HL-60 (cell line): ENCODE measurements around the gene TAF11L14.

Source experiments
- GABPA ChIP-seq: IDR thresholded peaks from 2 replicates; pipeline ENCODE4 v1.6.1; 2012; ENCODE audit warnings: low read depth
- POLR2AphosphoS5 ChIP-seq: IDR thresholded peaks from 2 replicates; pipeline ENCODE4 v1.6.1; 2012; ENCODE audit warnings: low read depth
- TF ChIP-seq, protein P1 (sequence below): IDR thresholded peaks from one replicate; pipeline ENCODE4 v1.5.1; 2011; ENCODE audit warnings: low read length, control low read depth, inconsistent platforms; ENCODE audit not compliant: insufficient read depth
- TF ChIP-seq, protein P2 (sequence below): IDR thresholded peaks from 2 replicates; pipeline ENCODE4 v1.6.1; 2012; ENCODE audit warnings: low read depth; ENCODE audit not compliant: insufficient replicate concordance

DNA sequence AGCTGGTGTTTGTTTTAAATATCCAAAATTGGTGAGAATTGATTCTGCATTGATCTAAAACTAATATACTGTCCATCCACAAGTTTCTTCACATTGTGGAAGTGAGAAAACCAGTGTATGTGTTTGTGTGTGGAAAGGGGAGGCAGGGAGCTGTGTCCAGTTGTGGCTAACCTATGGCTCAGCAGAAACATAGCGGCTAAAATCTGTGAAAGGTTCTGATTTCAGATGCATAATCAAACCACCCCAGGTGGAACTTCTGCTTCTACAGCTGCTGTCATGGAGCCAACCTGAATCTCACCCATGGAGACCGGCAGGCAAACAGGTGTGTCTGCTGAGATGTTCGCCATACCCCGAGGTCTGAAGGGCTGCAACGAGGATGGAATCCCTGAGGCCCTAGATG, at the start of gene TAF11L14:
- TF ChIP-seq, protein P1, sequence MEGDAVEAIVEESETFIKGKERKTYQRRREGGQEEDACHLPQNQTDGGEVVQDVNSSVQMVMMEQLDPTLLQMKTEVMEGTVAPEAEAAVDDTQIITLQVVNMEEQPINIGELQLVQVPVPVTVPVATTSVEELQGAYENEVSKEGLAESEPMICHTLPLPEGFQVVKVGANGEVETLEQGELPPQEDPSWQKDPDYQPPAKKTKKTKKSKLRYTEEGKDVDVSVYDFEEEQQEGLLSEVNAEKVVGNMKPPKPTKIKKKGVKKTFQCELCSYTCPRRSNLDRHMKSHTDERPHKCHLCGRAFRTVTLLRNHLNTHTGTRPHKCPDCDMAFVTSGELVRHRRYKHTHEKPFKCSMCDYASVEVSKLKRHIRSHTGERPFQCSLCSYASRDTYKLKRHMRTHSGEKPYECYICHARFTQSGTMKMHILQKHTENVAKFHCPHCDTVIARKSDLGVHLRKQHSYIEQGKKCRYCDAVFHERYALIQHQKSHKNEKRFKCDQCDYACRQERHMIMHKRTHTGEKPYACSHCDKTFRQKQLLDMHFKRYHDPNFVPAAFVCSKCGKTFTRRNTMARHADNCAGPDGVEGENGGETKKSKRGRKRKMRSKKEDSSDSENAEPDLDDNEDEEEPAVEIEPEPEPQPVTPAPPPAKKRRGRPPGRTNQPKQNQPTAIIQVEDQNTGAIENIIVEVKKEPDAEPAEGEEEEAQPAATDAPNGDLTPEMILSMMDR, result no peak
- TF ChIP-seq POLR2AphosphoS5, result no peak
- TF ChIP-seq, protein P2, sequence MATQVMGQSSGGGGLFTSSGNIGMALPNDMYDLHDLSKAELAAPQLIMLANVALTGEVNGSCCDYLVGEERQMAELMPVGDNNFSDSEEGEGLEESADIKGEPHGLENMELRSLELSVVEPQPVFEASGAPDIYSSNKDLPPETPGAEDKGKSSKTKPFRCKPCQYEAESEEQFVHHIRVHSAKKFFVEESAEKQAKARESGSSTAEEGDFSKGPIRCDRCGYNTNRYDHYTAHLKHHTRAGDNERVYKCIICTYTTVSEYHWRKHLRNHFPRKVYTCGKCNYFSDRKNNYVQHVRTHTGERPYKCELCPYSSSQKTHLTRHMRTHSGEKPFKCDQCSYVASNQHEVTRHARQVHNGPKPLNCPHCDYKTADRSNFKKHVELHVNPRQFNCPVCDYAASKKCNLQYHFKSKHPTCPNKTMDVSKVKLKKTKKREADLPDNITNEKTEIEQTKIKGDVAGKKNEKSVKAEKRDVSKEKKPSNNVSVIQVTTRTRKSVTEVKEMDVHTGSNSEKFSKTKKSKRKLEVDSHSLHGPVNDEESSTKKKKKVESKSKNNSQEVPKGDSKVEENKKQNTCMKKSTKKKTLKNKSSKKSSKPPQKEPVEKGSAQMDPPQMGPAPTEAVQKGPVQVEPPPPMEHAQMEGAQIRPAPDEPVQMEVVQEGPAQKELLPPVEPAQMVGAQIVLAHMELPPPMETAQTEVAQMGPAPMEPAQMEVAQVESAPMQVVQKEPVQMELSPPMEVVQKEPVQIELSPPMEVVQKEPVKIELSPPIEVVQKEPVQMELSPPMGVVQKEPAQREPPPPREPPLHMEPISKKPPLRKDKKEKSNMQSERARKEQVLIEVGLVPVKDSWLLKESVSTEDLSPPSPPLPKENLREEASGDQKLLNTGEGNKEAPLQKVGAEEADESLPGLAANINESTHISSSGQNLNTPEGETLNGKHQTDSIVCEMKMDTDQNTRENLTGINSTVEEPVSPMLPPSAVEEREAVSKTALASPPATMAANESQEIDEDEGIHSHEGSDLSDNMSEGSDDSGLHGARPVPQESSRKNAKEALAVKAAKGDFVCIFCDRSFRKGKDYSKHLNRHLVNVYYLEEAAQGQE, result no peak
- no peak for TF ChIP-seq GABPA
